ENCODE measurements around the gene AK5. TPM values are rescaled to one million over a fixed set of nuclear protein-coding genes. Genes with fewer than 3 reads are reported as not detected.

The AK5 gene
- total RNA-seq: 24.6 and 32.7 TPM in 2 replicates

GRCh38 chr1:77281491-77282186 lies at the start of gene AK5:
Gene AK5, plus strand, starts transcription at chr1:77282019. Its CDS starts 295 bp downstream, at chr1:77282314.

Small RNAs within 50 kb of the gene (small RNA-seq; reads per million reads assigned to genes)
- gene RNU7-8P: not detected

Other genes starting within 250 kb of the AK5 start
- 22.4 and 30.3 TPM in 2 replicates for gene PIGK, start 62.6 kb upstream of the AK5 start, total RNA-seq

All from subcutaneous preadipocyte (primary cell).